Spinal cord (tissue), 10 donors: Measurements from ENCODE around the gene ZWILCH. TPM values are rescaled to one million over a fixed set of nuclear protein-coding genes. Genes with fewer than 3 reads are reported as not detected.

Experiments used
- DNase-seq, 6 donors: peaks; one replicate each; pipeline versions ENCODE4 v3.0.0 to v3.0.0-alpha.2; 2013 to 2015; ENCODE audit warnings: low spot score in 6 of 6, low read depth in 4 of 6
- H3K27ac ChIP-seq: one replicate; pipeline ENCODE4 v1.5.1; 2013; ENCODE audit warnings: low read depth, low read length, control low read depth
- H3K27me3 ChIP-seq: one replicate; pipeline ENCODE4 v1.6.1; 2013; ENCODE audit warnings: low read length; ENCODE audit not compliant: control insufficient read depth, insufficient read depth
- H3K36me3 ChIP-seq: one replicate; pipeline ENCODE4 v1.6.1; 2013; ENCODE audit warnings: low read length; ENCODE audit not compliant: control insufficient read depth, insufficient read depth
- H3K4me1 ChIP-seq: one replicate; pipeline ENCODE4 v1.6.1; 2013; ENCODE audit warnings: low read length; ENCODE audit not compliant: control insufficient read depth, insufficient read depth
- H3K4me3 ChIP-seq: one replicate; pipeline ENCODE4 v1.5.1; 2013; ENCODE audit warnings: low read depth, low read length, control low read depth
- H3K9me3 ChIP-seq: one replicate; pipeline ENCODE4 v1.6.1; 2013; ENCODE audit warnings: low read length; ENCODE audit not compliant: control insufficient read depth, insufficient read depth
- WGBS: methylation state at CpG from one replicate; pipeline ENCODE4 v1.1.5; 2013; ENCODE audit warnings: missing lambda C conversion rate; ENCODE audit not compliant: insufficient coverage; 5-methylcytosine and 5-hydroxymethylcytosine counted together
- polyA plus RNA-seq, 2 donors: library from polyadenylated mRNA; unstranded; fragments of 120-200 nt; gene quantifications; one replicate each; pipeline ENCODE4 v1.2.1, GENCODE V29; 2013; ENCODE audit not compliant: insufficient read length in 2 of 2
- small RNA-seq: library from RNA; depleted of rRNA; stranded (forward); fragments of <200 nt; gene quantifications from one replicate; pipeline ENCODE3, GENCODE V24; 2014; ENCODE audit warnings: low replicate concordance
- total RNA-seq, 2 donors: library from RNA; depleted of rRNA in 1 of 2; stranded (reverse); fragments of 120-200 nt in 1 of 2; fragments of >200 nt in 1 of 2; gene quantifications; one replicate each; pipeline versions ENCODE4 v1.2.3 to v1.2.4, GENCODE V29; 2013 to 2014
- donor health status: healthy.

The ZWILCH gene
- total and polyA plus RNA-seq, 4 donors = 17.7 to 22.8 (median 19.8) TPM

GRCh38 chr15:66595332-66595731 lies 90.2 kb downstream of the ZWILCH start:
- H3K36me3 ChIP-seq = no peaks in the 10 kb centered on the region
- no peak for DNase-seq
- no peaks in the 10 kb centered on the region for H3K9me3 ChIP-seq
- H3K4me3 ChIP-seq = no peak overlapping the region
- H3K27me3 ChIP-seq = no peaks in the 10 kb centered on the region
- no peak overlapping the region for H3K27ac ChIP-seq
- H3K4me1 ChIP-seq = no peaks in the 10 kb centered on the region

- Histone ChIP-seq H3K4me3 (no peak overlapping the region), H3K4me1 (no peaks in the 10 kb centered on the region), H3K9me3 (no peaks in the 10 kb centered on the region), H3K27me3 (no peaks in the 10 kb centered on the region), H3K27ac (no peak overlapping the region), H3K36me3 (no peaks in the 10 kb centered on the region)
- 0% methylated on average over 1 of the region's 8 CpGs for WGBS
- DNase-seq = peak in 1 of 6 donors; percentile 86
These were observed 90.9 kb downstream of the ZWILCH start for GRCh38 chr15:66595931-66596545.

- 91% methylated on average over 13 of the region's 14 CpGs for WGBS
These were observed 93.1 kb downstream of the ZWILCH start for GRCh38 chr15:66598095-66598815.

More at GRCh38 chr15:66598095-66598815, 93.1 kb downstream of the ZWILCH start:
- Histone ChIP-seq H3K4me3 (no peak overlapping the region), H3K27ac (no peak overlapping the region), H3K9me3 (no peaks in the 10 kb centered on the region), H3K4me1 (no peaks in the 10 kb centered on the region), H3K36me3 (no peaks in the 10 kb centered on the region), H3K27me3 (no peaks in the 10 kb centered on the region)
- no peak for DNase-seq

Small RNAs within 50 kb of the gene (small RNA-seq; reads per million reads assigned to genes)
- gene MIR4512 (not detected), gene RF01159 (not detected), gene SNORD16 (not detected), gene SNORD18A (not detected), gene SNORD18B (not detected), gene SNORD18C (not detected)

Other genes starting within 250 kb of the ZWILCH start
- 10 to 100 TPM; 46.8 to 54.2 TPM for gene DIS3L, start 211.8 kb upstream of the ZWILCH start, total RNA-seq
- 10 to 100 TPM; 43.4 to 45.3 TPM for gene DIS3L, start 211.8 kb upstream of the ZWILCH start, polyA plus RNA-seq
- 10 to 100 TPM; 14.4 to 17.7 TPM for gene TIPIN, start 148.6 kb upstream of the ZWILCH start, total RNA-seq
- gene TIPIN, start 148.6 kb upstream of the ZWILCH start, polyA plus RNA-seq = 10 to 100 TPM; 10.7 to 11.2 TPM
- 10 to 100 TPM; 42.8 to 58.3 TPM for gene MAP2K1, start 118.4 kb upstream of the ZWILCH start, total RNA-seq
- gene MAP2K1, start 118.4 kb upstream of the ZWILCH start, polyA plus RNA-seq = 100 to 1,000 TPM; 100 to 103 TPM
- 10 to 100 TPM; 22.0 to 40.7 TPM for gene SNAPC5, start 7.6 kb upstream of the ZWILCH start, total RNA-seq
- gene SNAPC5, start 7.6 kb upstream of the ZWILCH start, polyA plus RNA-seq = 10 to 100 TPM; 40.3 to 44.7 TPM
- gene RPL4, start 471 bp upstream of the ZWILCH start, total RNA-seq = 1,000 to 10,000 TPM; 1,568 to 3,918 TPM
- gene RPL4, start 471 bp upstream of the ZWILCH start, polyA plus RNA-seq = 1,000 to 10,000 TPM; 2,267 to 2,291 TPM
- gene LCTL, start 60.7 kb downstream of the ZWILCH start, total RNA-seq = under 1 TPM; 0.10 to 0.33 TPM
- under 1 TPM; 0.43 to 0.54 TPM for gene LCTL, start 60.7 kb downstream of the ZWILCH start, polyA plus RNA-seq
- 10 to 100 TPM in 1 of 2 donors, 1 to 10 TPM in 1; 8.6 to 22.0 TPM for gene SMAD6, start 196.9 kb downstream of the ZWILCH start, total RNA-seq
- 10 to 100 TPM in 1 of 2 donors, 1 to 10 TPM in 1; 7.7 to 12.0 TPM for gene SMAD6, start 196.9 kb downstream of the ZWILCH start, polyA plus RNA-seq